TTC549 (cell line): Measurements from ENCODE around the gene PHC1.
"Not testable (repeated sequence)": the region's sequence is repeated elsewhere in the genome, so short reads cannot be mapped to it uniquely, and the experiment has no call there.

Experiments
- FAIRE-seq: peaks from 2 replicates; lab custom pipeline; 2012; peaks lifted over from hg19 to GRCh38; lab: Jason Lieb, UNC

The PHC1 gene

DNA sequence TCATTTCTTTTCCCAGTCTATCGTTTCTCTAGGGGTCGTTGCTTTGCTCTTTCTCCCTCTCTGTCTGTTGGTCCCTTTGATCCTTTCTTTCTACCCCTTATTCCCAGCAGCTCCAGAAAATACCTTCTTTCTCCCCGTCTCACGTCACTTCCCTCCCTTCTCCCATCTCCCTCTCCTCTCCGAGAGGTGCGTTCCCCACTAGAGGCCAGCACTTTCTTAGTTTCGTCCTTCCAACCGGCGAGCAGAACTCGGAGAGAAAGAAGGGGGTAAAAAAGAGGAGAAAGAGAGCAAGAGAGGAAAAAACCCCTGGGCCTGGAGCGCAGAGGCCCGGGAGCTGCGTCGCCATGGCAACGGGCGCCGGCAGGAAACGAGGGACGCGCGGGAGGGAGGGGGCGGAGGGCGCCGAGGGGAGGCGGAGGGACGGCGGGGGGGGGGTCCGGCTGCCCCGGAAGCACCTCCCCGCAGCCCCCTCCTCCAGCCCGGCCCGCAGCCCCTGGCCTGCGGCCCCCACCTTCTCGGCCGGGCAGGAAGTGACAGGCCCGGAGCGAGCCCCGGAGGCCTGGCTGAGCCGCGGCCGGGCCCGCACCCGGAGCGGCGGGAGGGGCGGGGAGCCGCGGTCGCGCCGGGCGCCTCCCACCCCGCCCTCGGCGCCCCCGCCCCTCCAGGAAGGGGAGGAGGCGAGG, at the start of gene PHC1:
PHC1 (plus strand) TSS at position 477 of the 683 bp plus-strand sequence. CDS start 3,169 bp downstream, outside the sequence.
- not testable (repeated sequence) for FAIRE-seq

DNA sequence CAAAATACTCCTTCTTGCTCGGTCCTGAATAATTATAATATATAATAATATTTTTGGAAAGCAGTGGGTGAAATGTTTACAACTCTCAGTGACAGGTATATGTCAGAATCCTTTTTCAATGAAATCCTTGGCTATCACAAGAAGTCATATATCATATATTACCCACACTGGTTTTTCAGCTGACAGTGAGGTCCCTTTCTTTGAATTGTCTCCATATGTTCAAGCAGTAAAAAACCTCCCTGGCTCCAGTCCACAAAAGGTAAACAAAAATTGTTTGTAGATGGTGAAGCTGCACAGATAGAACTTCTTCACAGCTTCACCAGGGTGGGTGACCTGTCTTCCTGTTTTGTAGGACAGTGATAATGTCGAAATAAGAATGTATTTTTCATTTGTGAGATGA, 47.9 kb upstream of the PHC1 start:
- FAIRE-seq: no peak

DNA sequence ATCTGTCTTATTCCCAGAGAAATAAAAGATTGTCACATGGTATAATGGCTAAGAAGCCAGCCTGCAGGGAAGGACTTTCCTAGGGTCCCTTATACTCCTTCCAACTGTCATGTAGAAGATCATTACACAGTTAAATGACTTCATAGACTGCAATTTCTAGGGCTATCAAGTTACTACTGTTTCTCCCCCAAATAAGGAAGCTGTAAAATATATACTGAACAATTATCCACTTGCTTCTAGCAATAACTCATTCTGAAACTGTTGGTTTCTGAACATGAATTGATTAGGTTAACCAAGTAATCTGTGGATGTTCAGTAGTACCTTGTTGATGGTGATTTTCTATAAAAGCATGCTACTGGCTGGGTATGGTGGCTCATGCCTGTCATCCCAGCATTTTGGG, 47.3 kb upstream of the PHC1 start:
- FAIRE-seq: no peak

GRCh38 chr12:8867786-8868185, 46.5 kb upstream of the PHC1 start:
- no peak for FAIRE-seq

- no peak for FAIRE-seq
These were observed 43.7 kb upstream of the PHC1 start for GRCh38 chr12:8870586-8870985.

DNA sequence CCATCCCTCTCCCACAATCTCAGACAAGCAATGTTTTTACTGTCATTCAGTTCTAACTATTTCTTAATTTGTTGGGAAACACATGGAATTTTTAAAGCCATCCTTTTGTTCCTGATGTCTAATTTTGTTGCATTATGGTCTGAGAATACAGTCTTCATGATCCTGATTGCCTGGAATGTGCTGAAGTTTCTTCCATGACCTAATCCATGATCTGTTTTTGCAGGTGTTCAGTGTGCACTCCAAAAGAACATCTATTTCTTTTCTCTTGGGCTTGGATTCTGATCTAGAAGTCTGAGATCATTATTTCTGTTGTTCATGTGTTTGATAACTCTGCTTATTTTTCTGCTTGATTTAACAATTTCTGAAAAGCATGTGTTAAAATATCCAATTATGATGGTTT, 43.2 kb upstream of the PHC1 start:
- no peak for FAIRE-seq

DNA sequence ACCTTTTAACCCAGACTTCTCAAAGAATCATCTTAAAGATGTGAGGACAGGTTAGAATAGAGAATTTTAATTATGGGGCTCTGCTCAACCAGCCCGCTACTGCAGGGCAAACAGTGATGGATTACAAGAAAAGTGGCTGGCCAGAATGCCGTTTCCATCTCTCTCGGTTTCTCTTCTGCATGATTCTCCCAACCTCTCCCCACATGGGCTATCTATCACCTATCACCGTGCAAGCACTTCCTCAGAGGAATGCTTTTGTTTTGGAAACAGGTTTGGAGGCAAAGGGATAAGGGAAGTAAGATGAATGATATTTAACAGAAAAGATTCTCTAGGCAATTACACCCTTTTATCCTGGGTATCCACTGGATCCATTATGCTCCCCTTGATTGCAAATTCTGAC, 37.4 kb upstream of the PHC1 start:
- FAIRE-seq: no peak

- no peak for FAIRE-seq
These were observed 27.6 kb upstream of the PHC1 start for GRCh38 chr12:8886502-8887284.

DNA sequence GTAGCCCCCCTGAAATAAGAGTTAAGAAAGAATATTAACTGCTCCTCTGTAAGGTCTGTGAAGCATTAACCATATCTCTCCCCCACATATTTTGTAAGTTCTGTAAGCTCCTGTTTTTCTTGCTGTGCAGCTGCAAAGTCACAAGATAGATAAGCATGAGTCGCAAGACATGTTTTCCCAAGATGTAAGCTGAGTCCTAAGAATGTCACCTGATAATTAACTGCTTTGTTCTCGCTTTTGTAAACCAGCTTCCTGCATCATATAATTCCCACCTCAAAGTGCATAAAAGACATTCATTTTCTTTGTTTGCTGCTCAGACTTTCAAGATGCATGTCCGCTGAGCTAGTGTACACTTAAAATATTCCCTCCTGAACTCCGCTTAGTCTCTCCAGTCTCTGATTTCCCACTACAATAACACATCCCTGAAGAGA, 27.0 kb upstream of the PHC1 start:
- no peak for FAIRE-seq

DNA sequence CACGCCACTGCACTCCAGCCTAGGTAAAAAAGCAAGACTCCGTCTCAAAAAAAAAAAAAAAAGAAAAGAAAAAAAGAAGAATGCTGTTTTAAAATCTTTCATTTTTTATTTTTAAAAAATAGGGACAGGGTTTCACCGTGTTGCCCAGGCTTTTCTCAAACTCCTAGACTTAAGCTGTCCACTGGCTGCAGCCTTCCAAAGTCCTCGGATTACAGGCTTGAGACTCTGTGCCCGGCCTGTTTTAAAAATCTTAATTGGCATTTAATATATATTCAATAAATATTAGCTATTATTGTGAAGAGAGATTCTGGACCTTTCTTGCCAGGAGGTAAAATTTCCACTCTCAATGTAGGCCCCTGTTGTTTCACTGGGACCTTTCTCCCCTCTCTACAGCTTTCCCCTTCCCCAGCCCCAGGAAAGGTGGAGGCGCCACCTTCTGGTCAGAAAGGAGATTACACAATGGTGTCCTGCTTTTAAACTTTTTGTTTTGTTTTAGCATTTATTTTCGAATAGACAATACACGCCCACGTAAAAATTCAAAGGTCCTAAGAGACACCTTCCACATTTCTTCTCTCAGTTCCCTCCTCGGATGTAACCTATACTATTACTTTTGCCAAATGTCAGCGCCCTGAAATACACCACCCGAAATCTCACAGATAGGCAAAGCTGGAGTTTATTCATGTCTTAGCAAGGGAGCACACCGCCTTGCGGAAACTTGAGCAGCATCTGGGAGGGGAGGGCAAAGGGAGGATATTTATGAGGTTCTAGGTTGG, 23.8 kb upstream of the PHC1 start:
- peak; percentile 39 for FAIRE-seq

GRCh38 chr12:8891976-8892375, 22.3 kb upstream of the PHC1 start:
- no peak for FAIRE-seq

DNA sequence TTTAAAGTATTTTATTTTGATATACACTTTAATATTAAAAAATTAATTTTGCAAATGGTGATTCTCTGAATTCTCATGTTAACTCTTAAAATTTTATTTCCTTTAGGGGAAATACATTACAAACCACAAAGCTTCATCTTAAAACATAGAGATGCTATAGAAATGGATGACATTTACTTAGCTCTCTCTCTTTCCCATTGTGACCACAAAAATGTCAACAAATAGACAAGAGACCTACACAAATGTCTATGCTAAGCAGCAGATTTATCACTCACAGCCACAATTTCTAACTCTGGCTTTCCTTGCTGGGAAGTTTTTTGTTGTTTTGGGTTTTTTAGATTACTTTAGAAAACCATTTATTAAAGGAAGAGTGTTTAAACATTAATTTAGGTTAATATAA, 19.9 kb upstream of the PHC1 start:
- FAIRE-seq: no peak

- no peak for FAIRE-seq
These were observed 19.3 kb upstream of the PHC1 start for GRCh38 chr12:8894986-8895385.

GRCh38 chr12:8897081-8897480, 17.2 kb upstream of the PHC1 start:
- FAIRE-seq: no peak

DNA sequence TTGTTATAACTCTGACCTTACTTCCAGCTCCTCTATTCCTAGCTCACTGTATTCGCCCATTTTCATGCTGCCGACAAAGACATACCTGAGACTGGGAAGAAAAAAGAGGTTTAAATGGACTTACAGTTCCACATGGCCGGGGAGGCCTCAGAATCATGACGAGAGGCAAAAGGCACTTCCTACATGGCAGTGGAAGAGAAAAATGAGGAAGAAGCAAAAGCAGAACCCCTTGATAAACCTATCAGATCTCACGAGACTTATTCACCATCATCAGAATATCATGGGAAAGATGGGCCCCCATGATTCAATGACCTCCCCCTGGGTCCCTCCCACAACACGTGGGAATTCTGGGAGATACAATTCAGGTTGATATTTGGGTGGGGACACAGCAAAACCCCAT, 14.5 kb upstream of the PHC1 start:
- no peak for FAIRE-seq

DNA sequence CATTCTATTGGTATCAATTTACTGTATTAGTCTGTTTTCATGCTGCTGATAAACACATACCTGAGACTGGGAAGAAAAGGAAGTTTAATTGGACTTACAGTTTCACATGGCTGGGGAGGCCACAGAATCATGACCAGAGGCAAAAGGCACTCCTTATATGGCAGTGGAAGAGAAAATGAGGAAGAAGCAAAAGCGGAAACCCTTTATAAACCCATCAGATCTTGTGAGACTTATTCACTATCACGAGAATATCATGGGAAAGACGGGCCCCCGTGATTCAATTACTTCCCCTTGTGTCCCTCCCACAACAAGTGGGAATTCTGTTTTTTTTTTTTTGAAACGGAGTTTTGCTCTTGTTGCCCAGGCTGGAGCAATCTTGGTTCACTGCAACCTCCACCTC, 11.6 kb upstream of the PHC1 start:
- not testable (repeated sequence) for FAIRE-seq

DNA sequence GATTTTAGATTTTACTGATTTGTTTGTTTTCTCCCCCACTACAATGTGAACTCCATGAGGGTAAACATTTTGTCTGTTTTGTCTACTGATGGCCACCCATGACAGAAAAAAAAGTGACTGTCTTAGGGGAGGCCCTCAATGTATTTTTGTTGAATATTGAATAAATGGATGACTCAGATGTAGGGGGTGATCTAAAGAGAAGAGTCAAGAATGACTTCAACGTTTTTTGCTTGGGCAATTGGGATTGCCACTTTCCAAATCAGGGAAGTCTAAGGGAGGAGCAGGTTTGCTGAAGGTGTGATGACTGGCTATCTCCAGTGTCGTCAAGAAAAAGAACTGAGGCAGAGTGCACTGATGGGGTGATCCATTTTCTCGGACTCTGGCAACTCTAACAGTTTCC, 10.7 kb upstream of the PHC1 start:
- no peak for FAIRE-seq

DNA sequence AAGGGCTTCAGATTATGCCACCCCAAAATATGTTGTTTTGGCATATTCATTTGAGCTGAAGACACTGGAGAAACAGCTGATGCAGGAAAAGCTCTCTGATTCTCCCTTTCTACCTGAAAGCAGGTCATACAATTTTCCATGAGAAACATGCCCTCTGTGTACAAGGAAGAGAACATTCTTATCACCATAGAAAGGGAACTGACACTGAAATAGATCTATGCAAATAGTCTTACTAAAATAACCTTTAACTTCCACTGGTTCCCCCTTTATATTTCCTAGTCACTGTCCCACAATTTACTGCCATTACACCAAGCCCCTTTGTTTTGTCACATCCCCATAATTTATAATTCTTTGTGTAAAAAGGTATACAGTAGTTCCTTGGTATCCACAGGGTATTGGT, 9.6 kb upstream of the PHC1 start:
- no peak for FAIRE-seq

- no peak for FAIRE-seq
These were observed 8.8 kb upstream of the PHC1 start for GRCh38 chr12:8905546-8905945.

- no peak for FAIRE-seq
These were observed 7.8 kb upstream of the PHC1 start for GRCh38 chr12:8906266-8907180.

DNA sequence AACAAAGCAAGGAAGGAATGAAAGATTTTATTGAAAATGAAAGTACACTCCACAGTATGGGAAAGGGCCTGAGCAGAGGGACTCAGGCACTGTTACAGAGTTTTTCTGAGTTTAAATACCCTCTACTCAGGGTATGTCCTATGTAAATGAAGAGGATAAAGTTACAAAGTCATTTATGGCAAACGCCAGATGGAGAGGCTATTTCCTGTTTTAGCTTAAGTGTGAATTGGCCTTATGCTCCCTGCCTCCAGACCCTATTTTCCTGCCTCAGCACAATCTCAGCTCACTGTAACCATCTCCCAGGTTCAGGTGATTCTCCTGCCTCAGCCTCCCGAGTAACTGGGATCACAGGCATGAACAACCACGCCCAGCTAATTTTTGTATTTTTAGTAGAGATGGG, 6.8 kb upstream of the PHC1 start:
- FAIRE-seq: no peak

DNA sequence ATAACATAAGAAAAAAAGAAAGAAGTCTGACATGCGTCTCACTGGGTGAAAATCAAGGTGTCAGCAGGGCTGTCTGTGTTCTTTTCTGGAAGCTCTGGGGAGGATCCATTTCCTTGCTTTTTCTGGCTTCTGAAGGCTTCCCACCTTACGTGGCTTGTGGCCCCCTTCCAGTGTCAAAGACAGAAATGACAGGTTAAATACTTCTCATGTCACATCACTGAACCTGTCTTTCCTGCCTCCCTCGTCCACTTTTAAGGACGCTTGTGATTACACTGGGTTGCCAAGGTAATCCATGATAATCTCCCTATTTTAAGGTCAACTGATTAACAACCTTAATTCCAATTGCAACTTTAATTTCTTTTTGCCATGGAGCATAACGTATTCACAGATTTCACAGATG, 4.6 kb upstream of the PHC1 start:
- no peak for FAIRE-seq
